Tibial artery (tissue), 4 donors: ENCODE results near the gene CST4.
A peak's percentile ranks its signal among the peaks of the same experiment; 100 is the strongest.

Experiments used
- DNase-seq, 2 donors: peaks; one replicate each; pipeline ENCODE4 v3.0.0-alpha.2; 2019
- H3K27ac ChIP-seq, 2 donors: fragments of 200-600 bp; sonication (generic) in 1 of 2; 1 replicate in 1 of 2; 2 replicates in 1 of 2; pipeline ENCODE4 v1.5.1; 2018 to 2019; ENCODE audit warnings: mild to moderate bottlenecking in 1 of 2
- H3K27me3 ChIP-seq, 2 donors: fragments of 200-600 bp; sonication (generic) in 1 of 2; one replicate each; pipeline versions ENCODE4 v1.5.1 to v1.6.0; 2016 to 2019
- H3K36me3 ChIP-seq, 3 donors: fragments of 200-600 bp; sonication (generic) in 2 of 3; one replicate each; pipeline ENCODE4 v1.5.1; 2016 to 2019; ENCODE audit warnings: mild to moderate bottlenecking in 2 of 3
- H3K4me1 ChIP-seq, 4 donors: fragments of 200-600 bp; sonication (generic) in 2 of 4; 1 replicate in 3 of 4; 2 replicates in 1 of 4; pipeline ENCODE4 v1.5.1; 2016 to 2019
- H3K4me3 ChIP-seq, 2 donors: fragments of 200-600 bp; sonication (generic) in 1 of 2; 1 replicate in 1 of 2; 2 replicates in 1 of 2; pipeline ENCODE4 v1.5.1; 2018 to 2019; ENCODE audit warnings: mild to moderate bottlenecking in 2 of 2
- H3K9me3 ChIP-seq, 3 donors: fragments of 200-600 bp; sonication (generic) in 1 of 3; one replicate each; pipeline ENCODE4 v1.5.1; 2016 to 2019
- CTCF ChIP-seq, 2 experiments: fragments of 200-600 bp in 1 of 2; fragments of 450-650 bp in 1 of 2; IDR thresholded peaks; one replicate each; pipeline ENCODE4 v1.5.1; 2017 to 2019; ENCODE audit warnings: antibody characterized with exemption in 2 of 2, mild to moderate bottlenecking in 1 of 2, moderate library complexity in 1 of 2
- intact Hi-C: fragments of 100-400 bp; cut with DNase I; formaldehyde crosslinking; loops from one replicate; pipeline ENCODE4 v1.15.0; 2023; ENCODE audit warnings: low total_unique reads

The CST4 gene

GRCh38 chr20:23640671-23641667, 47.9 kb downstream of the CST4 start:
- H3K27ac ChIP-seq: no peak overlapping the region
- peaks cover 0 to 17% (median 8%) of the 10 kb centered on the region in 4 donors for H3K4me1 ChIP-seq
- no peaks in the 10 kb centered on the region for H3K27me3 ChIP-seq
- H3K9me3 ChIP-seq: no peaks in the 10 kb centered on the region
- TF ChIP-seq CTCF (IDR thresholded peaks at IDR 0.05): no peak
- DNase-seq: no peak
- no peak overlapping the region for H3K4me3 ChIP-seq
- no peaks in the 10 kb centered on the region for H3K36me3 ChIP-seq
- intact Hi-C loops: no loop called here

- Histone ChIP-seq H3K9me3 (no peaks in the 10 kb centered on the region), H3K36me3 (peaks cover 0 to 4% (median 1%) of the 10 kb centered on the region in 3 donors), H3K27ac (no peak overlapping the region), H3K27me3 (no peaks in the 10 kb centered on the region), H3K4me1 (peaks cover 0 to 26% (median 14%) of the 10 kb centered on the region in 4 donors), H3K4me3 (no peak overlapping the region)
- intact Hi-C loops: no loop called here
- DNase-seq: no peak
- no peak for TF ChIP-seq CTCF (IDR thresholded peaks at IDR 0.05)
These were observed 48.7 kb downstream of the CST4 start for GRCh38 chr20:23640018-23640601.

- Histone ChIP-seq H3K9me3 (no peaks in the 10 kb centered on the region), H3K36me3 (peaks cover 1 to 10% (median 7%) of the 10 kb centered on the region in 3 donors), H3K27me3 (no peaks in the 10 kb centered on the region), H3K4me3 (no peak overlapping the region), H3K27ac (no peak overlapping the region), H3K4me1 (peaks cover 0 to 32% (median 20%) of the 10 kb centered on the region in 4 donors)
- intact Hi-C loops: loop anchor here (10.0 kb wide), 1 partner anchor 215 kb away; the partner anchor contains the start of gene NAPB
- DNase-seq: no peak
- no peak for TF ChIP-seq CTCF (IDR thresholded peaks at IDR 0.05)
These were observed 49.3 kb downstream of the CST4 start for GRCh38 chr20:23639490-23639958.

- Histone ChIP-seq H3K27ac (peak overlapping the region; percentile 98 to 100), H3K4me3 (peak overlapping the region; percentile 100), H3K9me3 (no peaks in the 10 kb centered on the region), H3K4me1 (peaks cover 0 to 39% (median 24%) of the 10 kb centered on the region in 4 donors), H3K36me3 (peaks cover 13 to 22% (median 19%) of the 10 kb centered on the region in 3 donors), H3K27me3 (no peaks in the 10 kb centered on the region)
- intact Hi-C loops: loop anchor here (10.0 kb wide), 1 partner anchor 214 kb away; the partner anchor contains the start of gene NAPB
- no peak for DNase-seq
- no peak for TF ChIP-seq CTCF (IDR thresholded peaks at IDR 0.05)
These were observed 50.5 kb downstream of the CST4 start for GRCh38 chr20:23638309-23638708.

- Histone ChIP-seq H3K36me3 (peaks cover 21 to 30% (median 27%) of the 10 kb centered on the region in 3 donors), H3K9me3 (no peaks in the 10 kb centered on the region), H3K27ac (peak within 1 kb of the TSS; percentile 98 to 100), H3K27me3 (no peaks in the 10 kb centered on the region), H3K4me3 (peak within 1 kb of the TSS; percentile 100), H3K4me1 (peaks cover 0 to 39% (median 24%) of the 10 kb centered on the region in 4 donors)
- intact Hi-C loops: loop anchor here (10.0 kb wide), 1 partner anchor 213 kb away; the partner anchor contains the start of gene NAPB
- TF ChIP-seq CTCF (IDR thresholded peaks at IDR 0.05): no peak
- peak; percentile 92 to 96 for DNase-seq
These were observed 51.3 kb downstream of the CST4 start, which contains the start of gene CST3 for GRCh38 chr20:23637282-23638221. CST3 (minus strand) TSS chr20:23637955; CDS start chr20:23637862, 93 bp downstream.
